B cell (primary cell): ENCODE results near the gene CDKN2AIPNL. TPM values are rescaled to one million over a fixed set of nuclear protein-coding genes. Genes with fewer than 3 reads are reported as not detected.

ENCODE experiments used
- ATAC-seq: fragments of 200-7000 bp; cut with Tn5 transposase; one replicate; pipeline ENCODE4 v1.10.0; 2021; ENCODE audit warnings: low read depth, mild to moderate bottlenecking, moderate number of reproducible peaks, moderate library complexity
- CTCF ChIA-PET: fragments of 350-600 bp; sonication (Branson Sonifier 250); formaldehyde crosslinking; loops from one replicate; lab custom pipeline; 2021; ENCODE audit warnings: antibody characterized with exemption, inconsistent platforms; lab: Charles Lee
- POLR2A ChIA-PET: fragments of 350-600 bp; sonication (Branson Sonifier 250); formaldehyde crosslinking; loops from one replicate; lab custom pipeline; 2021; ENCODE audit warnings: antibody characterized with exemption; lab: Charles Lee
- DNase-seq: peaks from one replicate; pipeline ENCODE4 v3.0.0; 2013
- H2AFZ ChIP-seq: 2 replicates; pipeline ENCODE4 v1.6.1; 2012; ENCODE audit warnings: mild to moderate bottlenecking, low read depth, low read length; ENCODE audit not compliant: insufficient read depth, poor library complexity, severe bottlenecking
- H3K27ac ChIP-seq, 2 donors: 1 replicate in 1 of 2; 2 replicates in 1 of 2; pipeline ENCODE4 v1.5.1; 2012 to 2013; ENCODE audit warnings: low read length in 2 of 2, mild to moderate bottlenecking in 2 of 2, moderate library complexity in 1 of 2
- H3K27me3 ChIP-seq, 4 experiments: fragments of 200-600 bp in 1 of 4; sonication (generic) in 1 of 4; replicated peaks in 1 of 4; 1 replicate in 2 of 4; 2 replicates in 2 of 4; pipeline versions ENCODE4 v1.6.1 to v1.7.0; 2013 to 2016; ENCODE audit warnings: low read length in 3 of 4, mild to moderate bottlenecking in 2 of 4, mixed read lengths in 1 of 4, moderate library complexity in 1 of 4; ENCODE audit not compliant: insufficient read depth in 4 of 4, control insufficient read depth in 3 of 4; ENCODE audit errors: control extremely low read depth in 1 of 4
- H3K36me3 ChIP-seq, 2 experiments: replicated peaks in 1 of 2; 1 replicate in 1 of 2; 2 replicates in 1 of 2; pipeline versions ENCODE4 v1.6.1 to v1.7.1; 2013; ENCODE audit warnings: low read length in 1 of 2; ENCODE audit not compliant: insufficient read depth in 2 of 2, control insufficient read depth in 1 of 2; ENCODE audit errors: control extremely low read depth in 1 of 2, extremely low read depth in 1 of 2
- H3K4me1 ChIP-seq, 2 donors: fragments of 200-600 bp in 1 of 2; sonication (generic) in 1 of 2; 1 replicate in 1 of 2; 2 replicates in 1 of 2; pipeline versions ENCODE4 v1.5.1 to v1.6.1; 2013 to 2017; ENCODE audit warnings: low read length in 2 of 2; ENCODE audit not compliant: control insufficient read depth in 2 of 2, insufficient read depth in 2 of 2
- H3K4me2 ChIP-seq: replicated peaks from 2 replicates; pipeline ENCODE3; 2012; ENCODE audit warnings: mild to moderate bottlenecking, low read depth, low read length; ENCODE audit not compliant: poor library complexity, severe bottlenecking
- H3K4me3 ChIP-seq, 5 experiments: fragments of 200-600 bp in 1 of 5; sonication (generic) in 1 of 5; 1 replicate in 3 of 5; 2 replicates in 2 of 5; pipeline versions ENCODE4 v1.5.1 to v1.7.0; 2011 to 2016; ENCODE audit warnings: low read length in 4 of 5, mild to moderate bottlenecking in 4 of 5, low read depth in 2 of 5, control low read depth in 1 of 5, moderate library complexity in 1 of 5; ENCODE audit not compliant: insufficient read depth in 1 of 5; ENCODE audit errors: control extremely low read depth in 1 of 5, extremely low read depth in 1 of 5
- H3K79me2 ChIP-seq: fragments of 200-600 bp; sonication (generic); one replicate; pipeline ENCODE4 v1.6.0; 2016; ENCODE audit warnings: low read length; ENCODE audit not compliant: control insufficient read depth, insufficient read depth
- H3K9ac ChIP-seq: fragments of 200-600 bp; sonication (generic); 2 replicates; pipeline ENCODE4 v1.6.1; 2017; ENCODE audit warnings: mild to moderate bottlenecking, low read length, moderate library complexity
- H3K9me3 ChIP-seq, 3 donors: one replicate each; pipeline versions ENCODE4 v1.6.1 to v1.7.1; 2013; ENCODE audit warnings: low read length in 2 of 3; ENCODE audit not compliant: control insufficient read depth in 2 of 3, insufficient read depth in 1 of 3; ENCODE audit errors: control extremely low read depth in 1 of 3
- H4K20me1 ChIP-seq: 2 replicates; pipeline ENCODE4 v1.6.0; 2012; ENCODE audit warnings: mild to moderate bottlenecking, low read length; ENCODE audit not compliant: insufficient read depth, control insufficient read depth, poor library complexity, severe bottlenecking
- H3K27ac Mint-ChIP-seq: one replicate; pipeline ENCODE4 v1.8.0; 2021; ENCODE audit warnings: mixed read lengths
- H3K27me3 Mint-ChIP-seq: one replicate; pipeline ENCODE4 v1.8.0; 2021; ENCODE audit warnings: mixed read lengths
- H3K4me1 Mint-ChIP-seq: one replicate; pipeline ENCODE4 v1.8.0; 2021; ENCODE audit warnings: mixed read lengths
- H3K4me3 Mint-ChIP-seq: one replicate; pipeline ENCODE4 v1.8.0; 2021; ENCODE audit warnings: mixed read lengths
- H3K9me3 Mint-ChIP-seq: one replicate; pipeline ENCODE4 v1.8.0; 2022; ENCODE audit warnings: mixed read lengths; ENCODE audit not compliant: insufficient read depth
- EZH2 ChIP-seq: IDR thresholded peaks from 2 replicates; pipeline ENCODE4 v1.6.1; 2012; ENCODE audit warnings: borderline replicate concordance, low read depth, mild to moderate bottlenecking, moderate library complexity, low read length; ENCODE audit not compliant: insufficient read depth, poor library complexity, severe bottlenecking
- WGBS: methylation state at CpG from one replicate; pipeline ENCODE4 v1.1.5; 2013; ENCODE audit warnings: missing lambda C conversion rate; ENCODE audit not compliant: insufficient coverage; 5-methylcytosine and 5-hydroxymethylcytosine counted together
- intact Hi-C: fragments of 100-400 bp; cut with micrococcal nuclease; formaldehyde crosslinking; loops from one replicate; pipeline ENCODE4 v1.10.0; 2022
- polyA plus RNA-seq: library from polyadenylated mRNA; depleted of rRNA; stranded (reverse); fragments of >200 nt; gene quantifications from 2 replicates; pipeline ENCODE4 v1.2.3, GENCODE V29; 2012
- total RNA-seq, 2 donors: library from RNA; stranded (reverse); fragments of 120-200 nt in 1 of 2; gene quantifications; 1 replicate in 1 of 2; 2 replicates in 1 of 2; pipeline versions ENCODE4 v1.2.3 to v1.2.4, GENCODE V29; 2013 to 2022
- TF ChIP-seq, protein P1 (sequence below): fragments of 200-600 bp; IDR thresholded peaks from one replicate; pipeline ENCODE4 v1.8.0; 2022; ENCODE audit warnings: antibody characterized with exemption, mild to moderate bottlenecking

CDKN2AIPNL gene
- total and polyA plus RNA-seq, 2 donors (not counting 1 experiment from before 2014, with no cell fraction given) = 11.2 to 17.2 TPM

DNA sequence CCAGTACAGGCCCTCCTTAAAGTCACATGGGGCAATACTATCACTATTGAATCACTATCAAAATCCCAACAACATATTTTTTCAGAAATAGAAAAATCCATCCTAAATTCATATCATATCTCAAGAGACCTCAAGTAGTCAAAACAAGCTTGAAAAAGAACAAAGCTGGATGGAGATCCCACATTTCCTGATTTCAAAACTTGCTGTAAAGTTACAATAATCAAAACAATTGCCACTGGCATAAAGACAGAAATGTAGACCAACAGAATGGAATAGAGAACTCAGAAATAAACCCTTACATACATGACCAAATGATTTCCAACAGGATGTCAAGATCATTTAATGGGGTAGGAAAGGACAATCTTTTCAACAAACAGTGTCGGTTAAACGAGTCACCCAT is 41.3 kb upstream of the CDKN2AIPNL start:
- peaks cover 3 to 7% of the 10 kb centered on the region in 2 donors for H3K4me1 ChIP-seq
- H3K27me3 ChIP-seq = no peaks in the 10 kb centered on the region
- ChIA-PET CTCF (interaction anchor here (1.2 kb wide), 2 partner anchors 28 to 102 kb away, joined by 3 read pairs; no protein-coding TSS in a partner anchor), POLR2A (interaction anchor here (0.7 kb wide), 1 partner anchor 122 kb away, joined by 5 read pairs; no protein-coding TSS in a partner anchor)
- H3K9me3 ChIP-seq = no peaks in the 10 kb centered on the region
- ATAC-seq (no peak), DNase-seq (no peak)
- H3K79me2 ChIP-seq = no peaks in the 10 kb centered on the region
- no peaks in the 10 kb centered on the region for H3K9me3 Mint-ChIP-seq
- peaks cover 10% of the 10 kb centered on the region for H3K4me1 Mint-ChIP-seq
- no peak overlapping the region for H3K9ac ChIP-seq
- WGBS = no CpG with 5 or more reads among the region's 2 CpGs
- no peaks in the 10 kb centered on the region for H3K36me3 ChIP-seq
- intact Hi-C loops = no loop called here
- H3K4me3 ChIP-seq = no peak overlapping the region
- no peak overlapping the region for H3K4me3 Mint-ChIP-seq
- H3K27me3 Mint-ChIP-seq = no peaks in the 10 kb centered on the region
- H2AFZ ChIP-seq = no peak overlapping the region
- no peak for TF ChIP-seq EZH2
- TF ChIP-seq, protein P1, sequence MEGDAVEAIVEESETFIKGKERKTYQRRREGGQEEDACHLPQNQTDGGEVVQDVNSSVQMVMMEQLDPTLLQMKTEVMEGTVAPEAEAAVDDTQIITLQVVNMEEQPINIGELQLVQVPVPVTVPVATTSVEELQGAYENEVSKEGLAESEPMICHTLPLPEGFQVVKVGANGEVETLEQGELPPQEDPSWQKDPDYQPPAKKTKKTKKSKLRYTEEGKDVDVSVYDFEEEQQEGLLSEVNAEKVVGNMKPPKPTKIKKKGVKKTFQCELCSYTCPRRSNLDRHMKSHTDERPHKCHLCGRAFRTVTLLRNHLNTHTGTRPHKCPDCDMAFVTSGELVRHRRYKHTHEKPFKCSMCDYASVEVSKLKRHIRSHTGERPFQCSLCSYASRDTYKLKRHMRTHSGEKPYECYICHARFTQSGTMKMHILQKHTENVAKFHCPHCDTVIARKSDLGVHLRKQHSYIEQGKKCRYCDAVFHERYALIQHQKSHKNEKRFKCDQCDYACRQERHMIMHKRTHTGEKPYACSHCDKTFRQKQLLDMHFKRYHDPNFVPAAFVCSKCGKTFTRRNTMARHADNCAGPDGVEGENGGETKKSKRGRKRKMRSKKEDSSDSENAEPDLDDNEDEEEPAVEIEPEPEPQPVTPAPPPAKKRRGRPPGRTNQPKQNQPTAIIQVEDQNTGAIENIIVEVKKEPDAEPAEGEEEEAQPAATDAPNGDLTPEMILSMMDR = no peak
- H3K4me2 ChIP-seq = no peak overlapping the region
- H4K20me1 ChIP-seq = no peaks in the 10 kb centered on the region
- H3K27ac Mint-ChIP-seq = no peak overlapping the region
- H3K27ac ChIP-seq = no peak overlapping the region

DNA sequence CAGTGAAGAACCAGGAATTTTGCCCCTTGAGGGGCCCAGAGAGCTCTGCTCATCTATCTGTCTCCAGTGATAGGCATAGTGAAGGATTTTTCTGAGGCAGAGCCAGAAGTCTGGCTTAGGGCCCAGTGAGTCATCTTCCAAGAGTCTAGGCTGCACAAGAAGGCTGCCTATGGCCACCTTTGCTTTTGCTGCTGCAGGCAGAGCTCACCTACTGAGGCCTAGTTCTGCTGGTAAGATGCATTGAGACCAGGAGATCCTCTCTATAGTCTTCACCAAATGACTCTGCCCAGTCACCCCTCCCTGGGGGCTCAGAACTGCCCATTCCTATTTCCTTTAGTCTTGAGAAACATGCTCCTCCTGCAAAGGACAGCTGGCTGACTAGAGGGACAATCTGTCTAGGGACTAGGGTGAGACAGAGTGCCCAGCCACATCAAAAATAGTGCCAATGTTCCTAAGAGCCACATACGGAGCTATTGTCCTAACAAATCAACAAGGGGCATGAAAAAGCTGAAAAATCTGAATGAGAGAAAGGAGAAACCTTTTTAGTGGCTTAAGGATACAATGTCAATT is 40.3 kb upstream of the CDKN2AIPNL start:
- Histone ChIP-seq H3K4me1 (peaks cover 13 to 17% of the 10 kb centered on the region in 2 donors), H3K4me2 (no peak overlapping the region), H3K27ac (no peak overlapping the region), H3K9ac (no peak overlapping the region), H3K36me3 (no peaks in the 10 kb centered on the region), H3K4me3 (no peak overlapping the region), H4K20me1 (no peaks in the 10 kb centered on the region), H3K9me3 (no peaks in the 10 kb centered on the region), H3K27me3 (no peaks in the 10 kb centered on the region), H2AFZ (no peak overlapping the region), H3K79me2 (no peaks in the 10 kb centered on the region)
- POLR2A ChIA-PET = interaction anchor here (1.2 to 1.7 kb wide), 2 partner anchors 8 to 14 kb away, joined by 3 read pairs; no protein-coding TSS in a partner anchor
- ATAC-seq = no peak
- Mint-ChIP-seq H3K27ac (no peak overlapping the region), H3K4me1 (peaks cover 20% of the 10 kb centered on the region), H3K27me3 (no peaks in the 10 kb centered on the region), H3K9me3 (no peaks in the 10 kb centered on the region), H3K4me3 (no peak overlapping the region)
- CTCF ChIA-PET = interaction anchor here (0.7 to 1.2 kb wide), 5 partner anchors 8 to 135 kb away, joined by 3 read pairs; no protein-coding TSS in a partner anchor
- no peak for DNase-seq
- intact Hi-C loops = no loop called here
- TF ChIP-seq, protein P1 = no peak
- TF ChIP-seq EZH2 = no peak
- WGBS = no CpG with 5 or more reads among the region's 1 CpG
